Stimulated activated CD8-positive, alpha-beta memory T cell treated with anti-CD3 and anti-CD28 coated beads, Interleukin-7, amount 100 ng/mL, for 4 hours (primary cell): ENCODE measurements around the gene SHQ1.
"Not testable (repeated sequence)": the region's sequence is repeated elsewhere in the genome, so short reads cannot be mapped to it uniquely, and the experiment has no call there.

Experiments used
- DNase-seq, 2 donors: peaks; one replicate each; pipeline ENCODE4 v3.0.0-alpha.2; 2020; ENCODE audit warnings: low read depth in 2 of 2

The SHQ1 gene

GRCh38 chr3:72800869-72801268, 47.4 kb downstream of the SHQ1 start:
- DNase-seq, result no peak

DNA sequence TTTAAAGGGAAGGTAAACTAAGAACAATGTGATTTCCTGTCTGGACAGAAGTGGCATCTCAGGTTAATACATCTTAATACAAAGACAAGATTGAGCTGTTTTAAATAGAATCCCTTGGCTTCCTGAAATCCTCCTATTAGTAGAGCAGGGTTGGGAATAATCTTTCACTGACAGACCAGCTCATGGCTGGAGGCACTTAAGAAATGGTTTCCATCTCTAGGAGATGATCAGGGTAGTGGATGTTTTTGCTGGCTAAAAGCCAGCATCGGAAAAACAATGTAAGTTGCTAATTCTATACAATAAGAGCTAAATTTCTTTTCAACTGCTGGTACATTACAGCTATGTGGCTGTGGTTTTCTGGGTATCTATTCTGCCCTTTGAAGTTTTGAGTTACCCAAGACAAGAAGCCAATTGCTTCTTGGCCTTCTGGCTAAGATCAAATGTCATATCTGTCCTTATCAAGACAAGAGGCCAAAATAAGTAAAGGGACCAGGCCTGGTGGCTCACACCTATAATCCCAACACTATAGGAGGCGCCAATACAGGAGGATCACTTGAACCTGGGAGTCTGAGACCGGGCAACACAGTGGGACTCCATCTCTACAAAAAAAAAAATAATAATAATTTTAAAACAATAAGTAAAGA, 49.6 kb downstream of the SHQ1 start:
- no peak for DNase-seq

DNA sequence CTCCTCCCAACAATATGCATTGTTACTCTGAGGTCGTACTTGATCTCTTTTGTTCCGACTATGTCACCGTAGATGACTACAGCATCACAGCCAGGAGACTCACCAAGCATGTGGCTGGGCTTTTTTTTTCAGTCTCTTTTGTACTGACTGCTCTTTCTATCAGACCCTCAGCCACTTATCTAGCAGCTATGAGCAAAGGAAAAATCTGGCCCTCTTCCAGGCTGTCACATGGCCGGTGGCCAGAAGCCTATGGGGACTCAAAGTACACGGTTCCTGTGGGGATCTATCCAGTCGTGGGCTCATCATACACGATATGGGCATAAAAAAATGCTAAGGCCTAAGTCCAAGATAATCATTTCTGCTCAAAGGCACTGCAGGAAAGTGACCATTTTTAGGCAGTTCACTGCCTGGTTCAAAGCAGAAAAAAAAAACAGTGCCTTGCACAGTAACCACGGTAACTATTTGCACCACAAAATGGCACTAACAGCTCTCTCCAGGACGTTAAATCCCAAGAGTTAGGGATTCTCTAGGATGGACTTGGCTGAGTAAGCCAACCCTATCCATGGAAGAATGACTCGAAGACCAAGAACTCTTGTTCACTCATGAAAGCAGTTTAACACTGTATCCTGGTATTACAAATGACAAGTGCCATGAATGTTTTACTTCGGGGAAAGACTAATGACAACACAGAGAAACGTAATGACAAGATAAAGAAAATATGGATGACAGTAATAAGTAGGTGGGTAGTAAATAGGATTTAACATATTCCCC, 50.3 kb downstream of the SHQ1 start:
- no peak for DNase-seq

GRCh38 chr3:72794079-72794478, 54.2 kb downstream of the SHQ1 start:
- no peak for DNase-seq

GRCh38 chr3:72791161-72791560, 57.1 kb downstream of the SHQ1 start:
- no peak for DNase-seq

DNA sequence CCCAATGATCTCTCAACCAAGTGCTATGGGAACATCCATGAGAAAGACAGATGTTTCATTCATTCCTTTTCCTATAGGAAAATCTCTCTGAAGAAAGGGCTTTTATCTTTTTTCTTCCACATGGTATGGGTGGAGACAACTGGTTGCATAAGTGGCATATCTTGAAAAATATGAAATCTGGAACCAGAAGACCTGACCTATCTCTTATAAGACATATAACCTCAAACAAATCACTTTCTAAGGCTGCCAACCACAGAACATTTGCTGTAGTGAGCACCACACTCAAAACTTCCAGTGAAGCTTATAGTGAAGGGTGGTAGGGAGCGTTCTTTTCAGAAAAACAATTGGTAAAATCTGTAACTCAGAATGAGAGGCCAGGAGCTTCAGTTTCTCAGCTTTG, 58.5 kb downstream of the SHQ1 start:
- no peak for DNase-seq

DNA sequence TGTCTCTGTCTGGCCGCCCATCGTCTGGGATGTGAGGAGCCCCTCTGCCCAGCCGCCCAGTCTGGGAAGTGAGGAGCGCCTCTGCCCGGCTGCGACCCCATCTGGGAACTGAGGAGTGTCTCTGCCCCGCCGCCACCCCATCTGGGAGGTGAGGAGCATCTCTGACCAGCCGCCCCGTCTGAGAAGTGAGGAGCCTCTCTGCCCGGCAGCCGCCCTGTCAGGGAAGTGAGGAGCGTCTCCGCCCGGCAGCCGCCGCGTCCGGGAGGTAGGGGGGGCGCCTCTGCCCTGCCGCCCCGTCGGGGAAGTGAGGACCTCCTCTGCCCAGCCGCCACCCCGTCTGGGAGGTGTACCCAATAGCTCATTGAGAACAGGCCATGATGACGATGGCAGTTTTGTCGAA, 60.0 kb downstream of the SHQ1 start:
- not testable (repeated sequence) for DNase-seq

DNA sequence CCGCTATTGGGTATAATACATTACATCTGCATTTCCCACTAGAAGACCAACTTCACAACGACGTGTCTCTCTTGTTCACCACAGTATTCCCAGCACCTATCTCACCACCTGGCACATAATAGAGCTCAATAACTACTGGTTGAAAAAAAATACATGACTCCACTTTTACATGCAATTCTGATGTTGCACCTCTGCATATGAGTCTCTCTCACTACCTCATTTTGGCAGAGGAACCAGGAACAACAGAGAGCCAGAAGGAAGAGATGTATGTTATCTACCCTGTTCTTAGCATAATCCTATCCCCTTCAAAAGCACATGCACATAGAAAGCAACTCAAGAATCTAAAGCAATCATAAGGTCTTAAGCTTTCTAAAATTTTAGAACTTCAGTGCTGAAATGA, 61.6 kb downstream of the SHQ1 start:
- DNase-seq, result no peak

DNA sequence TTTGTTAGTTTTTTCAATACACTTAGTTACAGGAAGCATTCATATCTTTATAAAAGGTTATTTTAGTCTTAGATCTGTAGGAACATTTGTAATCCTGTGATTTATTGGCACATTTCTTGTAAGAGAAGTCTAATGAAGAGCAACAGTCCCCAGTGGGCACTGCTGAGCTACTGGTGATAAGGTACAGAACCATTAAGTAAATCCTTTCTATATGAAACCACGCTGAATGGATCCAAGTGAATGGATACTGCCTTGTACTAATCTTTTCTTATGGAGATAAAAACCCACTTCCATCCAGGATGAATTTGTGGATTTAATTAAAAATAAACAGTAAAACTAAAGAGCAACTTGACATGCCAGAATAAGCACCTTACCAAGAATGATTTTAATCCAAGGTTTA, 64.0 kb downstream of the SHQ1 start:
- no peak for DNase-seq

DNA sequence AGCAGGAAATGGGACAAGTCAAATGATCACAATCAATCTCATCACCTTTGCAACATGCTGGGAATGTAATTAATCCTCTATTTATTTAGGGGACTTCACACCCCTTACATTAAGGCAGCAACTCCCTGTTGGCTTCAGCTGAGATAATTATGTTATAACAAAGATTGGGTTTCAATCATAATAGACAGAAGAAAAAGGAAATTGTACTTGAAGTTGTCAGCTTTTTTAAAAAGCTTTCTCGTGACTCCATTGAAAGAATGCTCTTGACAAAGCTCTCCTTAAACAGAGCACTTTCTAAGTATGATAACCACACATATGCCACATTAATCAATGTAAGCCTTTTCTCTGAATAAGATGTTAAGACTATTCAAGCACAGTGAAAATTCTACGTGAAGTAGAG, 65.7 kb downstream of the SHQ1 start:
- no peak for DNase-seq

GRCh38 chr3:72769758-72770540, 78.3 kb downstream of the SHQ1 start:
- DNase-seq, result no peak

- DNase-seq, result no peak
These were observed 79.3 kb downstream of the SHQ1 start for GRCh38 chr3:72768936-72769335.

- DNase-seq, result no peak
These were observed 79.8 kb downstream of the SHQ1 start for GRCh38 chr3:72768481-72768880.

DNA sequence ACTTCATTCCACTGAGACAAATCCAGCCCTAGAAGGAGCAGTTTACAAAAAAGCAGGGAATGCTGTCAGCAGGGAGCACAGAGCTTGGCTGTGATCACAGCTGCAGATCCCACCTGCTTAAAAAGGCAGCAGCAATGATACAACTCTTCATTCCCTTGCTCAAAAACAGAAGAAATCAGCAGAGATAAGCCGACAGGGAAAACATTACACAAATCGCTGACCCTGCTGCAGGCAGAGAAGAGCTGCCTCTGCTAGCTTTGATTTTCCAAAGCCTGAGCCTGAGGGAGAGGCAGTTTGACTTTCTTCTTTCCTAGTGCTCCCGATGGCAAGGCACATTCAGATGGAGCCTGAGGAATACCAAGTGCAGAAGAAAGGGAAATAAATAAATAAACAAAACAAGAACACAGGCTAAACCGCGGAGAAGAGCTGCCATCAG, 80.2 kb downstream of the SHQ1 start:
- no peak for DNase-seq

DNA sequence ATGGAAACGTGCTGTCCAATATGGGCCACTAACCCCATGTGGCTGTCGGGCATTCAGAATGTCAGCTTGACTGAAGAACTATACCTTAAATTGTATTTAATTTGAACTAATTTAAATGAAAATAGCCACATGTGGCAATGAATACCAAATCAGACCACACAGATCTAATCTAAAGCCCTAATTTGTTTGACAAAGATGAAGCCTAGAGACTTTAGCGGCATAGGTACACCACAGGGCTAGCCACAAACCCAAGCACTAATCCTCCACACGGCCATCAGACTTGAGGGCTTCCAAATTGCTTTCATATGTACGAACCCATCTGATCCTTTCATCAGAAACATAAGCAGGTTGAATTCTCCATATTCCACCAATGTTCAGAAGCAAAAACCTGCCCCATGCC, 81.4 kb downstream of the SHQ1 start:
- DNase-seq, result no peak

DNA sequence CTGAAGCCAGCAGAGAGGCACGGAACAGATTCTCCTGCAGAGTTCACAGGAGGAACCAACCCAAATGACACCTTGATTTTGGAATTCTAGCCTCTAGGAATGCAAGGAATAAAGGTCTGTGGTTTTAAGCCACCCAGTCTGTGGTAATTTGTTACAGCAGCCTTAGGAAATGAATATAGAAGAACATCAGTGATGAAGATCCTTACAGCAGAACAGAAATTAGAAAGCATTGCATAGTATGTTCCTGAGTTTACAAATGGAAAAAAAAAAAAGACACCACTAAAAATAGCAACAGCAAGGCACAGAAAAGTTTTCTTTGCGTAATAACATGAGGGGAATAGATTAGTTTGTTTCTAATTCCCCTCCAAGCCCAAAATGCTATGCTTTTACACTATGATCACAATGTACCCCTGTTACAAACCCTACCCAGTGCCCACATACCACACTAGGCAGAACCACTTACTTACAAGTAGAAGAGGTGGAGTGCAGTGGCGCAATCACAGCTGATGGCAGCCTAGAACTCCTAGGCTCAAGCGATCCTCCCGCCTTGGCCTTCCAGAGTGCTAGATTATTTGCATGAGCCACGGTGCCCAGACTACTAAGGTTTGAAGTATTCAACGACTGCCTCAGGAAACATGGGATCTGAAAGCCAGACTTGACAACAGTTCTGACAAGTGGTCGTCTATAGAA, 84.3 kb downstream of the SHQ1 start:
- no peak for DNase-seq

- no peak for DNase-seq
These were observed 86.8 kb downstream of the SHQ1 start for GRCh38 chr3:72761410-72761809.

DNA sequence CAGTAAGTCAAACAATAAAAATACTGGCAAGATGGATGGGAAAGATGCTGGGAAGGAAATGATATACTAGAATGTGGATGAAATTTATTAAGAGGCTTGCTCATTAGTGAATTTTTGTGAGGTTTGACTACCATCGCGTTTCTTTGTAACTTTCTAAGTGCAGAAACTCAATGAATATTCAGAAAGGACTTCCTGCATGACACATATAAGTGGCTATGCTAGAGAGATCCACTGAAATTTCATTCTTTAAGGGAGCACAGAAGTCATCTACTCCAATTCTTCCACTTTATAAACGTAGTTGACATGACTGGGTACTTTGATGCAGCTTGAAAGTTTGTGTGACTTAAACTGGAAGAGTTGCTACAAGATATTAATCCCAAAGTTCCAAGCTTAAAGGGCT, 88.0 kb downstream of the SHQ1 start:
- no peak for DNase-seq

- DNase-seq, result no peak
These were observed 91.3 kb downstream of the SHQ1 start for GRCh38 chr3:72756900-72757299.

- DNase-seq, result no peak
These were observed 93.7 kb downstream of the SHQ1 start for GRCh38 chr3:72754582-72754981.

GRCh38 chr3:72753495-72753894, 94.8 kb downstream of the SHQ1 start:
- DNase-seq, result no peak

GRCh38 chr3:72750405-72750965, 97.8 kb downstream of the SHQ1 start:
- DNase-seq, result no peak
